Neural cell (in vitro differentiated cells): ENCODE data around the gene TMC6. TPM values are rescaled to one million over a fixed set of nuclear protein-coding genes. Genes with fewer than 3 reads are reported as not detected.

Experiments
- H2AFZ ChIP-seq: fragments of 200-600, 300-800 bp; sonication (generic), shearing (Covaris generic); 2 replicates; pipeline ENCODE4 v1.6.0; 2014; ENCODE audit warnings: low read depth, mild to moderate bottlenecking, antibody characterized with exemption, low read length, moderate library complexity
- H3F3A ChIP-seq: fragments of 200-600 bp; shearing (Covaris generic); 2 replicates; pipeline ENCODE4 v1.6.1; 2016; ENCODE audit warnings: mild to moderate bottlenecking, moderate library complexity, mixed read lengths, antibody characterized with exemption, low read length; ENCODE audit not compliant: insufficient read depth, poor library complexity, severe bottlenecking
- H3K27ac ChIP-seq: fragments of 200-600, 300-800 bp; sonication (generic), shearing (Covaris generic); 2 replicates; pipeline ENCODE4 v1.5.1; 2014; ENCODE audit warnings: mild to moderate bottlenecking, low read length, moderate library complexity
- H3K27me3 ChIP-seq: fragments of 300-800, 200-600 bp; sonication (generic), shearing (Covaris generic); 2 replicates; pipeline ENCODE4 v1.6.0; 2014; ENCODE audit warnings: mild to moderate bottlenecking, low read depth, low read length, moderate library complexity; ENCODE audit not compliant: insufficient read depth
- H3K36me3 ChIP-seq: fragments of 300-800, 200-600 bp; sonication (generic), shearing (Covaris generic); 2 replicates; pipeline ENCODE4 v1.5.1; 2014; ENCODE audit warnings: mild to moderate bottlenecking, antibody characterized with exemption, low read length, moderate library complexity; ENCODE audit not compliant: insufficient read depth
- H3K4me2 ChIP-seq: fragments of 300-800, 200-600 bp; sonication (generic), shearing (Covaris generic); 2 replicates; pipeline ENCODE4 v1.6.0; 2014; ENCODE audit warnings: mild to moderate bottlenecking, low read length
- H3K4me3 ChIP-seq: fragments of 300-800, 200-600 bp; sonication (generic), shearing (Covaris generic); 2 replicates; pipeline ENCODE4 v1.5.1; 2014; ENCODE audit warnings: mild to moderate bottlenecking, low read length, moderate library complexity
- H3K79me2 ChIP-seq: fragments of 200-600 bp; shearing (Covaris generic); replicated peaks from 2 replicates; pipeline ENCODE4 v1.6.0; 2014; ENCODE audit warnings: mild to moderate bottlenecking, low read length, moderate library complexity; ENCODE audit not compliant: insufficient read depth
- H3K9ac ChIP-seq: fragments of 300-800, 200-600 bp; sonication (generic), shearing (Covaris generic); 2 replicates; pipeline ENCODE4 v1.6.1; 2016; ENCODE audit warnings: mild to moderate bottlenecking, low read length, mixed read lengths
- H3K9me2 ChIP-seq: fragments of 200-600 bp; shearing (Covaris generic); 2 replicates; pipeline ENCODE4 v1.6.1; 2016; ENCODE audit warnings: mild to moderate bottlenecking, low read length, mixed read lengths; ENCODE audit not compliant: insufficient read depth
- H3K9me3 ChIP-seq: fragments of 200-600, 300-800 bp; sonication (generic), shearing (Covaris generic); 2 replicates; pipeline ENCODE4 v1.6.1; 2016; ENCODE audit warnings: mild to moderate bottlenecking, mixed run types, low read length, moderate library complexity, mixed read lengths
- H4K20me1 ChIP-seq: fragments of 200-600 bp; shearing (Covaris generic); 2 replicates; pipeline ENCODE4 v1.6.1; 2016; ENCODE audit warnings: mild to moderate bottlenecking, mixed run types; ENCODE audit not compliant: insufficient read depth
- CTCF ChIP-seq: fragments of 450-650 bp; IDR thresholded peaks from 2 replicates; pipeline ENCODE4 v1.5.1; 2014; ENCODE audit warnings: antibody characterized with exemption, mild to moderate bottlenecking, moderate library complexity; ENCODE audit not compliant: poor library complexity, severe bottlenecking
- EP300 ChIP-seq: fragments of 450-650 bp; conservative IDR thresholded peaks from 2 replicates; pipeline ENCODE4 v1.6.1; 2014; ENCODE audit warnings: antibody characterized with exemption, mild to moderate bottlenecking, moderate library complexity; ENCODE audit not compliant: poor library complexity, severe bottlenecking
- EZH2 ChIP-seq: fragments of 200-600, 300-800 bp; shearing (Covaris generic), sonication (generic); IDR thresholded peaks from 2 replicates; pipeline ENCODE4 v1.6.1; 2014; ENCODE audit warnings: antibody characterized with exemption, low read length, borderline replicate concordance, mild to moderate bottlenecking; ENCODE audit not compliant: insufficient read depth, poor library complexity, severe bottlenecking
- MXI1 ChIP-seq: fragments of 450-650 bp; conservative IDR thresholded peaks from 2 replicates; pipeline ENCODE4 v1.6.1; 2014; ENCODE audit warnings: antibody characterized with exemption, mild to moderate bottlenecking; ENCODE audit not compliant: poor library complexity, severe bottlenecking
- POLR2AphosphoS5 ChIP-seq: IDR thresholded peaks from 2 replicates; pipeline ENCODE4 v1.6.1; 2012
- RAD21 ChIP-seq: fragments of 450-650 bp; conservative IDR thresholded peaks from 2 replicates; pipeline ENCODE4 v1.6.1; 2014; ENCODE audit warnings: antibody characterized with exemption, mild to moderate bottlenecking, moderate library complexity
- SMC3 ChIP-seq: fragments of 450-650 bp; conservative IDR thresholded peaks from 2 replicates; pipeline ENCODE4 v1.6.1; 2014; ENCODE audit warnings: antibody characterized with exemption, mild to moderate bottlenecking, moderate library complexity; ENCODE audit not compliant: poor library complexity
- TAF1 ChIP-seq: IDR thresholded peaks from 2 replicates; pipeline ENCODE4 v1.6.1; 2012; ENCODE audit warnings: low read depth
- polyA plus RNA-seq: library from polyadenylated mRNA; depleted of rRNA; stranded (reverse); fragments of >200 nt; gene quantifications from 2 replicates; pipeline ENCODE4 v1.2.3, GENCODE V29; 2014
- TF ChIP-seq, protein P1 (sequence below): IDR thresholded peaks from 2 replicates; pipeline ENCODE4 v1.6.1; 2012; ENCODE audit warnings: borderline replicate concordance

The TMC6 gene
- polyA plus RNA-seq, 1 donor from 2014 or later, result 0.16 TPM

GRCh38 chr17:78175643-78175981 lies 47.1 kb upstream of the TMC6 start:
- Histone ChIP-seq H3K9ac (no peak overlapping the region), H3K36me3 (no peaks in the 10 kb centered on the region), H3K4me3 (no peak overlapping the region), H3K27ac (no peak overlapping the region), H3F3A (no peaks in the 10 kb centered on the region), H3K27me3 (no peaks in the 10 kb centered on the region), H2AFZ (no peak overlapping the region), H4K20me1 (no peaks in the 10 kb centered on the region), H3K9me3 (no peaks in the 10 kb centered on the region), H3K79me2 (no peaks in the 10 kb centered on the region), H3K4me2 (no peak overlapping the region), H3K9me2 (no peaks in the 10 kb centered on the region)
- TF ChIP-seq SMC3, result no peak

- Histone ChIP-seq H3K9me3 (no peaks in the 10 kb centered on the region), H3K27me3 (no peaks in the 10 kb centered on the region), H3K4me3 (no peak overlapping the region), H3K79me2 (no peaks in the 10 kb centered on the region), H3K9ac (no peak overlapping the region), H3K4me2 (no peak overlapping the region), H3K36me3 (no peaks in the 10 kb centered on the region), H2AFZ (no peak overlapping the region), H4K20me1 (no peaks in the 10 kb centered on the region), H3F3A (no peaks in the 10 kb centered on the region), H3K9me2 (no peaks in the 10 kb centered on the region), H3K27ac (no peak overlapping the region)
- TF ChIP-seq RAD21 (no peak), POLR2AphosphoS5 (no peak), SMC3 (no peak), MXI1 (no peak), TAF1 (no peak), CTCF (no peak), EP300 (no peak), EZH2 (no peak)
- TF ChIP-seq, protein P1, sequence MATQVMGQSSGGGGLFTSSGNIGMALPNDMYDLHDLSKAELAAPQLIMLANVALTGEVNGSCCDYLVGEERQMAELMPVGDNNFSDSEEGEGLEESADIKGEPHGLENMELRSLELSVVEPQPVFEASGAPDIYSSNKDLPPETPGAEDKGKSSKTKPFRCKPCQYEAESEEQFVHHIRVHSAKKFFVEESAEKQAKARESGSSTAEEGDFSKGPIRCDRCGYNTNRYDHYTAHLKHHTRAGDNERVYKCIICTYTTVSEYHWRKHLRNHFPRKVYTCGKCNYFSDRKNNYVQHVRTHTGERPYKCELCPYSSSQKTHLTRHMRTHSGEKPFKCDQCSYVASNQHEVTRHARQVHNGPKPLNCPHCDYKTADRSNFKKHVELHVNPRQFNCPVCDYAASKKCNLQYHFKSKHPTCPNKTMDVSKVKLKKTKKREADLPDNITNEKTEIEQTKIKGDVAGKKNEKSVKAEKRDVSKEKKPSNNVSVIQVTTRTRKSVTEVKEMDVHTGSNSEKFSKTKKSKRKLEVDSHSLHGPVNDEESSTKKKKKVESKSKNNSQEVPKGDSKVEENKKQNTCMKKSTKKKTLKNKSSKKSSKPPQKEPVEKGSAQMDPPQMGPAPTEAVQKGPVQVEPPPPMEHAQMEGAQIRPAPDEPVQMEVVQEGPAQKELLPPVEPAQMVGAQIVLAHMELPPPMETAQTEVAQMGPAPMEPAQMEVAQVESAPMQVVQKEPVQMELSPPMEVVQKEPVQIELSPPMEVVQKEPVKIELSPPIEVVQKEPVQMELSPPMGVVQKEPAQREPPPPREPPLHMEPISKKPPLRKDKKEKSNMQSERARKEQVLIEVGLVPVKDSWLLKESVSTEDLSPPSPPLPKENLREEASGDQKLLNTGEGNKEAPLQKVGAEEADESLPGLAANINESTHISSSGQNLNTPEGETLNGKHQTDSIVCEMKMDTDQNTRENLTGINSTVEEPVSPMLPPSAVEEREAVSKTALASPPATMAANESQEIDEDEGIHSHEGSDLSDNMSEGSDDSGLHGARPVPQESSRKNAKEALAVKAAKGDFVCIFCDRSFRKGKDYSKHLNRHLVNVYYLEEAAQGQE, result no peak
Observed at GRCh38 chr17:78174870-78175642, 46.5 kb upstream of the TMC6 start.
